Endometrium (tissue), 2 donors: Measurements from ENCODE around the gene MRFAP1.
A peak's percentile ranks its signal among the peaks of the same experiment; 100 is the strongest.
"Not testable (repeated sequence)": the region's sequence is repeated elsewhere in the genome, so short reads cannot be mapped to it uniquely, and the experiment has no call there.

Source experiments
- FAIRE-seq: peaks from 2 replicates; lab custom pipeline; 2012; peaks lifted over from hg19 to GRCh38; lab: Jason Lieb, UNC
- donor health status: control.
- donor health status: control.

The MRFAP1 gene

GRCh38 chr4:6671648-6672047, 31.2 kb downstream of the MRFAP1 start:
- no peak for FAIRE-seq

- no peak for FAIRE-seq
Observed at GRCh38 chr4:6672131-6672530, 31.6 kb downstream of the MRFAP1 start.

GRCh38 chr4:6672541-6673190, 32.2 kb downstream of the MRFAP1 start:
- not testable (repeated sequence) for FAIRE-seq

- FAIRE-seq: not testable (repeated sequence)
Observed at GRCh38 chr4:6673191-6673659, 32.7 kb downstream of the MRFAP1 start.

- no peak for FAIRE-seq
Observed at GRCh38 chr4:6673660-6674499, 33.4 kb downstream of the MRFAP1 start.

- FAIRE-seq: peak; percentile 35
Observed at GRCh38 chr4:6674500-6675149, 34.1 kb downstream of the MRFAP1 start.

GRCh38 chr4:6676722-6677558, 36.5 kb downstream of the MRFAP1 start:
- no peak for FAIRE-seq

GRCh38 chr4:6680372-6681034, 40.0 kb downstream of the MRFAP1 start:
- no peak for FAIRE-seq

- no peak for FAIRE-seq
Observed at GRCh38 chr4:6681191-6681590, 40.7 kb downstream of the MRFAP1 start.

GRCh38 chr4:6682862-6683590, 42.5 kb downstream of the MRFAP1 start:
- FAIRE-seq: no peak

GRCh38 chr4:6684656-6685055, 44.2 kb downstream of the MRFAP1 start:
- FAIRE-seq: no peak

GRCh38 chr4:6686104-6686787, 45.8 kb downstream of the MRFAP1 start:
- FAIRE-seq: no peak

GRCh38 chr4:6687947-6688878, 47.7 kb downstream of the MRFAP1 start:
- FAIRE-seq: no peak

GRCh38 chr4:6688879-6689505, 48.5 kb downstream of the MRFAP1 start:
- FAIRE-seq: no peak

GRCh38 chr4:6689506-6689960, 49.0 kb downstream of the MRFAP1 start:
- FAIRE-seq: no peak
